HG02943 (cell line): ENCODE results near the gene ACAP1.
"Not testable (repeated sequence)": the region's sequence is repeated elsewhere in the genome, so short reads cannot be mapped to it uniquely, and the experiment has no call there.

Experiments used
- ATAC-seq: cut with Tn5 transposase; IDR thresholded peaks from one replicate; pipeline ENCODE4 v1.9.1; 2021; ENCODE audit warnings: mild to moderate bottlenecking, low read depth, moderate library complexity; ENCODE audit not compliant: unreplicated experiment

The ACAP1 gene

DNA sequence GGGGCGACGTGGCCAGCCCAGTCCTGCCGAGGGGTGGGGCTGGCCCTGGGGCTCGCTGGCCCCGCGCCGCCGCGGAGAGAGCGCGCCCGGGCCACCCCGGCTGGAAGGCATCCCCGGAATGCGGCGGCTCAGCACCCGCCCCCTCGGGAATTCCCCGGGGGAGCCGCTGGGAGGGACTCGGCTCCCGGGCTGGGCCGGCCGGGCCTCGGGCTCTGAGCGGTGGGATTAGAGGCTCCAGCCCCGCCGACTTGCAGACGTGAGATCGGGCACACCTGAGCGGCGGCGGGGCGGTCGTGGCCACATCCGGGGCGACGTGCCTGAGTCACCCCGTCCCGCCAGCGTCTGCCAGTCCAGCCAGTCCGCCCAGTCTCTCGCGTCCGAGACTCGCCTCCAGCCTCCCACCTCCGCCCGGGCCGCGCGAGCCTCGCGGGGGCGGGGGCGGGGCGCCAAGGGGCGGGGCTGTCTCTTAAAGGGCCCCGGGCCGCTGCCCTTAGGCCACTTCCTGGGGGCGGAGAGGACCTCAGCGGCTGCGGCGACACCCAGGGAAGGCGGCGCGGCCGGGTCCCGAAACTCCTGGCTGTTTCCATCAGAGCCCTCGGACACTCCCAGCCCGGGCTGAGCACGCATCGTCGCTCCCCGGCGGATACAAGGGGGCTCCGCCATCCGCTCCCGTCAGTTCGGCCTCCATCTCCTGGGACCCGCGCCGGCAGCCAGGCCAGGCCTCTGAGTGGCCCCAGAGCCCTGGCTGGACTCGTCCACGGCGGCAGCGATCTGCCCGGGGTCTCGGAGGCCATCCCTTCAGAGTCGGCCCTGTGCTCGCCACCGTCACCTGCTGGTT lies 15.6 kb downstream of the ACAP1 start, which contains the start of gene KCTD11:
TSS of gene KCTD11 (plus strand) at position 498 of the 838 bp plus-strand sequence.
- ATAC-seq, result peak; percentile 62

DNA sequence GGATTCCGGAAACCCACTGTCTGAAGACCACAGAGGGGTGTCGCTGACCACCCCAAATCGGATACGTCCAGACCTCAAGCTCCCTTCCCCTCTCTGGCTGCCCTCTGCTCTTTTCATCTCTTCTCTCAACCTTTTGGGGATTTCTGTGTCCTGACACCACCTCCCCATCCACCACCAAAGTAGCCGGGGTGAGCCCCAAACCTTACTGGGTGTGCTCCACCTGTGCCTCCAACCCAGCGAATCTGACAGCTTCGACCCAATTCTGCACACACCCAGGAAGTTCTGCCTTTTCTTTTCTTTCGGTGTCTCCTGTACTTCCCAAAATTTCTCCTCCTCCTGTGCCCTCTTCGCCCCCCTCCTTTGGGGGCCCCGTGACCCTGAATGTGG lies 16.2 kb downstream of the ACAP1 start:
- no peak for ATAC-seq

DNA sequence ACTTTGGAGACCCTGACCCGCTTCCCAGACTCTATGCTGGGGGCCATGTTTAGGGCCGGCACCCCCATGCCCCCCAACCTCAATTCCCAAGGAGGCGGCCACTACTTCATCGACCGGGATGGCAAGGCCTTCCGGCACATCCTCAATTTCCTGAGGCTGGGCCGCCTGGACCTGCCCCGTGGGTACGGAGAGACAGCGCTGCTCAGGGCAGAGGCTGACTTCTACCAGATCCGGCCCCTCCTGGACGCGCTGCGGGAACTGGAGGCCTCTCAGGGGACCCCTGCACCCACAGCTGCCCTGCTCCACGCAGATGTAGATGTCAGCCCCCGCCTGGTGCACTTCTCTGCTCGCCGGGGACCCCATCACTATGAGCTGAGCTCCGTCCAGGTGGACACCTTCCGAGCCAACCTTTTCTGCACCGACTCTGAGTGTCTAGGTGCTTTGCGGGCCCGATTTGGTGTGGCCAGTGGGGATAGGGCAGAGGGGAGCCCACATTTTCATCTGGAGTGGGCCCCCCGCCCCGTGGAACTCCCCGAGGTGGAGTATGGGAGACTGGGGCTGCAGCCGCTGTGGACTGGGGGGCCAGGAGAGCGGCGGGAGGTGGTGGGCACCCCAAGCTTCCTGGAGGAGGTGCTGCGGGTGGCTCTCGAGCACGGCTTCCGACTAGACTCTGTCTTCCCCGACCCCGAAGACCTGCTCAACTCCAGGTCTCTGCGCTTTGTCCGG lies 16.7 kb downstream of the ACAP1 start:
- ATAC-seq, result no peak

DNA sequence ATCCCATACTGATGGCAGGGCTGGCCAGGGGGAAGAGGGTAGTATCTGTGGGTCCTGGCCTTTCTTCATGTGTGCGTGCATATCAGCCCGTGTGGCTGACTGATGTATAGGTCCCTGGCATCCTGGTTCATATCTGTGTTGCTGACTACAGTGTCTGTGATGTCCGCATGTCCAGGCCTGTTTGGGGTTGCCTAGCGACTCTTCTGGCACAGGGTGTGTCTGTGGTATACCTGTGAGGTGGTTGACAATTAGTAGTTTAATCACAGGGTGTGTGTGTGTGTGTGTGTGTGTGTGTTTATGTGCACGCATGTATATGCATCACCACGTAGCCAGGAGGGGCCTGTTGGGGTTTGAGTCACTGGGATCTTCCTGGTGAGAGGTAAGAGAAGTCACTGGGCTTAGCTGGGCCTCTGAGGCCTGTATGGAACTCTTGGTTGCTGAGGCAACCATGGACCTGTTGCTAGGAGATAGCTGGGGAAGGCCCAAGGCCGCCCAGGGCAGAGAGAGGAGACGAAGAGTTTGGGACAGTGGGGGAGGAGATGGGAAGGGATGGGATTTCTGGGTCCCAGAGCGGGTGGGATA lies 18.0 kb downstream of the ACAP1 start:
- no peak for ATAC-seq

DNA sequence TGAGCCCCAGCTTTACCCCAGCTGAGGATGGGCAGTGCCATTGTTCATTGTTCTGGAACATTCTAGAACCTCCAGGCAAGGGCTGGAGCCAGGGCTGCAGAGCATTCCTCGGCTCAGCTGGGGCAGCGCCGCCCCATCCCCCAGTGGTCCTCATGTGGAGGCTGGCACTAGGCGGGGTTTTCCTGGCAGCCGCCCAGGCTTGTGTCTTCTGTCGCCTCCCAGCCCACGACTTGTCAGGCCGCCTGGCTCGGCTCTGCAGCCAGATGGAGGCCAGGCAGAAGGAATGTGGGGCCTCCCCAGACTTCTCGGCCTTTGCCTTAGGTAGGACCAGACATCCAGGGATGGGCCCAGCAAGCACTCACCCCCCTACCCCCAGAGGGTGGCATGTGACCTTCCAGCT lies 18.7 kb downstream of the ACAP1 start, which contains the start of gene TMEM95:
TSS of gene TMEM95 (plus strand) at position 104 of the 400 bp plus-strand sequence. CDS start at position 153, 49 bp downstream.
- no peak for ATAC-seq

DNA sequence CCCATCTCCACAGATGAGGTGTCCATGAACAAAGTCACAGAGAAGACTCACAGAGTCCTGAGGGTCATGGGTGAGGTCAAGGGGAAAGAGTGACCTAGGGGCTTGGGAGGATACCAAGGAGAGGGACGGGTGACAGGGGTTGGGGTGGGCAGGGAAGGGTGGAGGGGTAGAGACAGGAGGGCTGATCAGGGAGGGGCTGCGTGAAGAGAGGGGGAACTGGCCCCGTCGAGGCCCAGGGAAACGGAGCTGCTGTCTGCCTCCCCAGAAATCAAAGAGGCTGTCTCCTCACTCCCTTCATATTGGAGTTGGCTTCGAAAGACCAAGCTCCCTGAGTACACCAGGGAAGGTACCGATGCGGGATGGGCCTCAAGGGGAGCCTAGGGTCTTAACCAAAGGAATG lies 19.2 kb downstream of the ACAP1 start:
- ATAC-seq, result no peak

DNA sequence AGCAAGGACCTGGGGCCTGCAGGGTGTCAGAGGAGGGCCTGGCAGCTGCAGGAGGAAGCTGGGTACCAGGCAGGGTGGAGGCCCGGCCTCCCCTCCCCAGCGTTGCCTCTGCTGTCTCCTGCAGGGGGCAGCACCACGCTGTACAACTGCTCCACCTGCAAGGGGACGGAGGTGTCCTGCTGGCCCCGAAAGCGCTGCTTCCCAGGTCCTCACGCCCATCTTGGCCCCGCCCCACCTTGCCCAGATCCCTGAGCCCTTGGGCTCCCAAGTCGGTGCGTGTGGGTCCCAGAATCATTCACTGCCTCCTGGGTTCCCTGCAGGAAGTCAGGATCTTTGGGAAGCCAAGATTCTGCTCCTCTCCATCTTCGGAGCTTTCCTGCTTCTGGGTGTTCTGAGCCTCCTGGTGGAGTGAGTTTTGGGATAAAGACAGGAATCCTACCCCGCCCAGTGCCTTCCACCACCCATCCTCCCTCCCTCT lies 19.8 kb downstream of the ACAP1 start:
- ATAC-seq, result no peak

DNA sequence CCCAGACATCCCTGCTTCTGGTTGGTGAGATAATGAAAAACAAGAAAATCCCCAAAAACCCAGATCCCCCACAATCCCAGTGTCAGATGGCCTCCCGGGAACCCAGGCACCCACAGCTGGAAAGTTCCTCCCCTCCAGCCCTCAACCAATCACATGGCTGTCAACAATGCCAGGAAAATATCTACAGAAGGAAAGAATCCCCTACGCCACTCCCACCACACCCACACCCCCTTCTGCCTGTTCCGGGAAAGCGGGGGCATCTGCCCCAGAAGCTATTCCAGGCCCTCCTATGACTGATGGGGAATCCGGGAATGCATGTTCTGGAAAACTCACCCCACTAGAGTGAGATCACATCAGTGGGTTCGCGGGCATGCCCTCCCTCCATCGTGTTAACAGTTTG lies 20.4 kb downstream of the ACAP1 start:
- no peak for ATAC-seq

DNA sequence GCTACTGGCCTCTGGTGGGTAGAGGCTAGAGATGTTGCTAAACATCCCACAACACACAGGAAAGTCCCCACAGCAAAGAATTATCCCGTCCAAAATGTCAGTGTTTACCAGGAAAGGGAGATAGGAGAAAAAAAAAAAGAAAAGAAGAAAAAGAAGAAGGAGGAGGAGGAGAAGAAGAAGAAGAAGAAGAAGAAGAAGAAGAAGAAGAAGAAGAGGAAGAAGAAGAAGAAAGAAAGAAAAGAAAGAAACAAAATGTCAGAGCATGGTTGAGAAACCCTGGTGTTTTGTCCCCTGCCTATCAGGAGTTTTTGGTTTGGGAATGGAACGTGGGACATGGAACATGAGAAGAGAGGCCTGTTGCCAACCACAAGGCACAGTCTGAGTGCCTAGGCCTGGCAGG lies 21.1 kb downstream of the ACAP1 start:
- ATAC-seq, result no peak

DNA sequence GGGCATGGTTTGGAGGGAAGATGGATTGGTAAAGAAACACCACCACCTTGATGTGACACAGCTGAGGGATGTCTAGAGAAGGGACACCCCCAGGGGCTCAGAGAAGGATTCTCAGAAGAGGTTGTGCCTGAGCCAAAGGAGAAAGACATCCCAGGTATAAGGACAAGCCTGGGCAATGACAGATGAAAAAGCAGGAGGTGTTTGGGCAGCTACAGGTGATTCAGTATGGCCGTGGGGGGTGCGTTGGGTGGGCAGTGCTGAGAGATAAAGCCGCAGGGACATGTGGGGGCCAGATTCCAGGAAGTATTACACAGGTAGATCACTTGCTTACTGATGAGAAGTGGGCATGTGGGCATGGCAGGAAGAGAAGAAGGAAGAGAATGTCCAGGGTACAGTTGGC lies 25.6 kb downstream of the ACAP1 start:
- no peak for ATAC-seq

DNA sequence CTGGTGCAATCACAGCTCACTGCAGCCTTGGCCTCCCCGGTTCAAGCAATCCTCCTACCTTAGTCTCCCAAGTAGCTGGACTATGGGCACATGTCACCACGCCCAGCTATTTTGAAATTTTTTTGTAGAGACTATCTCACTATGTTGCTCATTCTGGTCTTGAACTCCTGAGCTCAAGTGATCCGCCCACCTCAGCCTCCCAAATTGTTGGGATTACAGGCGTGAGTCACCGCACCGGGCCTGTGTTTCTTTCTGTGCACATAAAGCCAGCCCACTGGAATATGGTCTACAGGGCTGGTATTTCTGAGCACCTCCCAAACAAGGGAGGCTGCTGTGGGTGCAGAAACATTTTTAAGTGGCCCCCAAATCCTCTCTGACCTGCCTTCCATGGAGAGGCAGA lies 27.0 kb downstream of the ACAP1 start:
- ATAC-seq, result no peak

DNA sequence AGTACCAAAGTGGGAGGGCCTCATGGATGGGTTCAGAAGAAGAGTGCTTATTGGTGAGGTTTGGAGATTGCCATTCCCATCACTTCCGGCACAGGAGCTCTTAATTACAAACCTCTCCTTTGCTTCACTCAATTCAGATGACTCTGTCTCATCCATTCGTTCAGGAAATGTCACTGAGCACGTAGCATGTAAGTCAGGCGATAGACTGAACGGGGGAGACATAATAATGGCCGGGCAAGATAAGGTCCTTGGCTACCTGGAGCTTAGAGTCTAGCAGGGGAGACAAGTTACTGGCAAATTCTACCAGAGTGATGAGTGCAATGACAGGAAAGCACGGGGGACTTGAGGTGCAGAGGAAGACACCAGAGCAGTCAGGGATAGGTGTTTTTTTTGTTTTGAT lies 29.6 kb downstream of the ACAP1 start:
- ATAC-seq, result not testable (repeated sequence)

DNA sequence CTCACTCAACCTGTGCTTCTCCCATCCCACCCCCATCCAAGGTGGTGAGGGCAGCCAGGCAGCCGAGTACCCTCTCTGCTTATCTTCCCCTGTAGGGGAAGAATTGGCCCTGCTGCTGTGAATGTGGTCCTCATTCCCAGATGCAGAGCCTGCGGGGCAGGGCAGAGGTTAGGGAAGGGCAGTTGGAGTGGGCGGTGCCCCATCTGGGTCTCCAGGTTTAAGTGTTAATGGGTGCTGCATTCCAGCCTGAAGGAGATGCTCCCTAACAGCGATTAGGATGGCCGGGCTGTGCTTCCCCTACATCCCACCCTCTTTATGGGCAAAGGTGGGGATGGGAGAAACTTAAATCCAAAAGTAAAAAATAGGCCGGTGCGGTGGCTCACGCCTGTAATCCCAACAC lies 30.8 kb downstream of the ACAP1 start:
- no peak for ATAC-seq

DNA sequence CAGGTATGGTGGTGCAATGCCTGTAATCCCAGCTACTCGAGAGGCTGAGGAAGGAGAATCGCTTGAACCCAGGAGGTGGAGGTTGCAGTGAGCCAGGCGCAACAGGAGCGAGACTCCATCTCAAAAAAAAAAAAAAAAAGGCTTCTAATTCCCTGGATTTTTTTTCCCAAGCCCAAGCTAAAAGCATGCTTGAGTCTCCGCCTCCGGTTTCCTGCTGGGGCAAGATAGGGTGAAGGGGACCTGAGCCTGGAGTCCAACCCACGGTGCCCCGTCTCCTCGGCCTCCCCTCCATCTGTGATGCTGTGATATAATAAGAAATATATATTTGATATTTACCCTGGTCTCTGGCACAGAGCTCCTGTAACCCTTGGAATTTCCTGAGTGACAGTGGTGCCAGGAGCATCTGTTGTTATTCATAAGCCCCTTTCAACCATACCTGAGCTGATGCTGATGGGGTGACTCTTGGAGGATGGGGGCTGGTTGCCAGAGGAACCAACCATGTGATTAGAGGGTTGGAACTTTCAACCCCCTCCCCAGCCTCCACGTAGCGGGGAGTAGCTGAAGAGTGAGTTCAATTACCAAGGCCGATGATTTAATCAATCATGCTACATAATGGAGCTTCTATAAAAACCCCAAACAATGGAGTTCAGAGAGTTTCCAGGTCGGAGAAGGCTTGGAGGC lies 31.7 kb downstream of the ACAP1 start:
- no peak for ATAC-seq

DNA sequence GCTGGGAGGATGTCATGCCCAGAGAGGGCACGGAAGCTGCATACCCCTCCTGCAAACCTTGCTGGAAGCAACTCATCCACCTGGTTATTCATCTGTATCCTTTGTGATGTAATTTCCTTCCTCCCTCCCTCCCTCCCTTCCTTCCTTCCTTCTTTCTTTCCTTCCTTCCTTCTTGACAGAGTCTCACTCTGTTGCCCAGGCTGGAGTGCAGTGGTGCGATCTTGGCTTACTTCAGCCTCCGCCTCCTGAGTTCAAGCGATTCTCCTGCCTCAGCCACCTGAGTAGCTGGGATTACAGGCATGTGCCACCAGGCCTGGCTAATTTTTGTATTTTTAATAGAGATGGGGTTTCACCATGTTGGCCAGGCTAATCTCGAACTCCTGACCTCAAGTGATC lies 32.3 kb downstream of the ACAP1 start:
- ATAC-seq, result not testable (repeated sequence)

DNA sequence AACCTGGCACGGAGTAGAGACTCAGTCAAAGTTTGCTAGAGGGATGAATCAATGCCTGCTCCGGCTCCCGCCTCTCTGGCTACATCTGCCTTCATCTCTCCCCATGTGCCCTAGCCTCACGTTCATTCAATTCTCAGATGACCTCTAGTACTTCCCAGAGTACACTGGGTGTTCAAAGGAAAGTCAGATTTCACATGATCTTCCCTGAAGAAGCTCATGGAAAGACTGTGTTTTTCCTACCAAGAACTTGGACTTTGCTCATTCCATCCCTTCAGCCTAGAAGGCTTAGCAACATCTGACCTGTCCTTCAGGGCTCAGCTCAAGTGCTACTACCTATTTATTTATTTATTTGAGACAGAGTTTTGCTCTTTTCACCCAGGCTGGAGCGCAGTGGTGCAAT lies 33.5 kb downstream of the ACAP1 start:
- ATAC-seq, result no peak

DNA sequence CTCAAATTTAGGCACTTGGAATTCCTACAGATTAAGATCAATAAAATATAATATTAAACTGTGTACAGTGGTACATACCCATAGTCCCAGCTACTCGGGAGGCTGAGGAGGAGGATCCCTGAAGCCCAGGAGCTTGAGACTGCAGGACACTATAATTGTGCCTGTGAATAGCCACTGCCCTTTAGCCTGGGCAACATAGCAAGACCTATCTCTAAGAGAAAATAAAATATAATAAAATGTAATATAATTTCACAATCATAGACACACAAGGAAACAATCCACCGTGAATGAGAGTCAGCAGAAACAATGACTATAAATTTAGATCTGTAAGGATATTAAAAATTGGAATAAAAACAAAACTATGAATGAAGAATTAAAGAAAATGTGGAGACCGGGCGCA lies 34.5 kb downstream of the ACAP1 start:
- no peak for ATAC-seq

DNA sequence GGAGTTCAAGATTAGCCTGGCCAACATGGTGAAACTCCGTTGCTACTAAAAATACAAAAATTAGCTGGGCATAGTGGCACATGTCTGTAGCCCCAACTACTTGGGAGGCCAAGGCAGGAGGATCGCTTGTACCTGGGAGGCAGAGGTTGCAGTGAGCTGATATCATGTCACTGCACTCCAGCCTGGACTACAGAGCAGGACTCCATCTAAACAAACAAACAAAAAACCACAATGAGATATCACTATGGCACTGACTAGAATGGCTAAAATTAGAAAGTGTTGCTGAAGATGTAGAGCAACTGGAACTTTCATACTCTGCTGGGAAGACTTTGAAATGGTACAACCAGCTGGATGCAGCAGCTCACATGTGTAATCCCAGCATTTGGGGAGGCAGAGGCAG lies 38.0 kb downstream of the ACAP1 start:
- ATAC-seq, result no peak

DNA sequence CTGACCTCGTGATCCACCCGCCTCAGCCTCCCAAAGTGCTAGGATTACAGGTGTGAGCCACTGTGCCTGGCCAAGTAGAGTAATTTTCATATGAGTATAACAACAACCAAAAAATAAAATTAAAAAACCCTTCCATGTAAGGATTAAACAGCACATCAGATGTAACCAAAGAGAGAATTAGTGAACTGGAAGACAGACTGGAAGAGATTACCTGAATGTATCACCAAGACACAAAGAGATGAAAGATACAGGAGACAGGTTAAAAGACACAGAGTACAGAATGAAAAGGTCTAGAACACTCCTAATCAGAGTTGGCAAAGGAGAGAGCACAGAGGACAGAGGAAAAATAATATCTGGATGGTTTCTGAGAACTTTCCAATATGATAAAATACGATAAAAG lies 42.8 kb downstream of the ACAP1 start:
- ATAC-seq, result no peak

DNA sequence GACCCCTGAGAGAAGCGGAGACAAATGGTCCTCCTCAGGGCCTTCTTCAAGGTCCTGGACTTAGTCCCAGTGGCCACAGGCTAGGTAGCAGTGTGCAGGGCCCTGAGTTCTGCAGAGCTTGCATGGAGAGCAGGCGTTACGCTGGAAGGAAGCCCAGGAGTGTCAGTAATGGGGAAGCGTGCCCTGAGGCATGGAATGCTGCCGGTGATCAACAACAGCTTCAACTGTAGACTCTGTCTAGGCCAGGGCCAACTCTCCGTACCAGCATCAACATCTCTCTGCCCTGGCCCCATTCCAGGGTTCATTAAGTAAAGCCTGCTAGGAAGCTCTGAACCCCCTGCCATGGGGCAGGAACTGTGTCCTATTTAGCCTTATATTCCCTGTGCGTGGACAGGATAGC lies 44.0 kb downstream of the ACAP1 start:
- ATAC-seq, result no peak
